ENCODE measurements around the gene CLPSL2.

Gene CLPSL2

DNA sequence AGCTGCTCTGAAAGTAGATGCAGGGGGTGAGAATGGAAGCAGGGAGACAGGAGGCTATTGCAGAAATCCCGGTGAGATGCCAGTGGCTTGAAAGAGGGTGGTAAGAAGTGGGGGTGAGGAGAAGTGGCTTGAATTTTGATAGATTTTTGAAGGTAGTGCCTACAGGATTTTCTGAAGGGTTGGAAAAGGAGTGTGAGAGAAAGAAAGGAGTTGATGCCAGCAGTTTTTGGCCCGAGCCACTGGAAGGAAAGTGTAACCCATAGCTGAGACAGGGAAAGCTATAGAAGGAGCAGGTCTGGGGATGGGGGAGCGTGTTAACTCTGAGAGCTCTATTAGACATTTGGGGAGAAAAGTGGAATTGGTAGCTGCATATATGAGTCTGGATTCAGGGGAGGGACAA is 29.9 kb upstream of the CLPSL2 start:
- DNase-seq (ENCODE audit: low read depth in 2 of 2, low spot score in 1 of 2), result no peak

DNA sequence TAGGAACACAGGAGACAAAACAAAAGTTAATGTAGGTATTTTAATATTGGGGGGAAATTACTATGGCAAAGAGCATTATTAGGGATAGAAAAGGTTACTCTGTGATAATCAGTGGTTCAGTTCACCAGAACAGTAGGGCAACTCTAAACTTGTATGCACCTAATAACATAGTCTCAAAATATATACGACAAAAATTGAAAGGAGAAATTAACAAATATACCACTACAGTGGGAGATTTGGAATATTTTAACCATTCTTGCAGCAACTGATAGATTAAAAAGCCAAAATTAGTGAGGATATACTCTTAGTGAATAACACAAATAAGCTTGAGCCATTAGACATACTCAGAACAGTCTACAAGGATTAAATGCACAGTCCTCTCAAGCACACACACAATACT is 28.5 kb upstream of the CLPSL2 start:
- no peak for DNase-seq (ENCODE audit: low read depth in 2 of 2, low spot score in 1 of 2)

DNA sequence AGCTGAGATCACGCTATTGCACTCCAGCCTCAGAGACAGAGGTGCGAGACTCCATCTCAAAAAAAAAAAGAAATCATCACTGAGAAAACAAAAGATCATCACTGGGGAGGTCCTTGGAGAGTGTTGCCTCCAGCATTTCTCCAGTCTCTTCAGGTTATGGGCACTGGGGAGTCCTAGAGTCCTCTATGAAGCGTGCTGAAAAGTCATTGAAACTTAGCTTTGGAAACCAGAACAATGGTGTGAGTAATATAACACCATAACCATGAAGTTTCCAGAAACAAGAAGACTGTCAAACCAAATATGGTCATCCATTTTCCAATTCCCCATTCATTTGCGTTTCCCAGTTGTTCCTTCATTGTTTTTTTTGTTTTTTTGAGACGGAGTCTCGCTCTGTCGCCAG is 25.8 kb upstream of the CLPSL2 start:
- DNase-seq (ENCODE audit: low read depth in 2 of 2, low spot score in 1 of 2), result no peak

GRCh38 chr6:35751594-35751993 is 24.8 kb upstream of the CLPSL2 start:
- DNase-seq (ENCODE audit: low read depth in 2 of 2, low spot score in 1 of 2), result no peak

DNA sequence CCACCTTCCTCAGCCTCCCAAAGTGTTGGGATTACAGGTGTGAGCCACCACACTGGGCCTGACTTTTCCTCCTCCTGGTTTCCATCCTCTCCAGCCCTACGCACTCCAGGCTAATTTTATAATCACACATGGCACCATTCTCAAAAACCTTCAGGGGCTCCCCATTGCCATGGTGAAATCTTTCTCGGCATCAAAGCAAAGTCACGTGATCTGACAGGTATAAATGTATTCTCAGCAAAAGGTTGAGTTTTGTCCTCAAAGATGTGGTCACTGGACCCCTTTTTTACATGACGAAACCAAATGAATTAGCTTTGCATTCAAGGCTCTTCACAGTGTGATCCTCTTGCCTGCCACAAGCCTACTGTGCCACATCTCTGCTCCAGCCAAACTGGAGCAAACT is 24.1 kb upstream of the CLPSL2 start:
- no peak for DNase-seq (ENCODE audit: low read depth in 2 of 2, low spot score in 1 of 2)

DNA sequence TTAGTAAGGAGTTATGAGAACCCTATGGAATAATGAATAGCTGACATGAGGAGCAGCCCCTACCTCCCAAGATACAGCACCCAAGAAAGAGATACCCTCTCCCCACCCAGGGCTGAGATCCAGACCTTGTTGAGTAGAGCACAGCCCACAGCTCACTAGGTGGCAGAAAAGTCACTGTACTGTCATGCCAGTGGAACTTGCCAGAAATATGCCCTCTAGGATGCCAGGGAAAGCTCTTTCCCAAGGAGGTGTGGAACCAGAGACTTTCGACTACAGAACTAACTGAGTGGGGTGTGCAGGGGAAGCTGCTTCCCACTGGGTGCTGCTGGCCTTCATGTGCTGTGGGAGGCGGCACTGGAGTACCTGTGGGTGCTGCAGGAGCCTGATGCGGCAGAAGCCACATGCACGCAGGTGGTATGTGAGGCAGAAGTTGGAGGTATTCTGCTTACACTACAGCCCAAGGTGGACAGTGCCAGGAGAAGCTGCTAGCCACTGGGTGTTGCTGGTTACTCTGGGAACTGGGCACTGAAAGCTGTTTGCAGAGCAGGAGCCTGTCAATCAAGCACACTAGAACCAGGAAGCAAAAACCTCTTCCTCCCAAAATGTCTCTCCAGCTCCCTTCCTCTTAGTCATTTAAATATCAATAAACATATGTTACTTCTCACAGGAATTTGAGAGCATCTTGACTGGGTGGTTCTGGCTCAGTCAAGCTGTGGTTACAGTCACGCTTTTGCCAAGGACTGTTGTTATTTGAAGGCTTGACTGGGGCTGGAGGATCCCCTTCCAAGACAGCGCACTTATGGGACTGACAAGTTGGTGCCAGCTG is 21.7 kb upstream of the CLPSL2 start:
- DNase-seq (ENCODE audit: low read depth in 2 of 2, low spot score in 1 of 2), result no peak

DNA sequence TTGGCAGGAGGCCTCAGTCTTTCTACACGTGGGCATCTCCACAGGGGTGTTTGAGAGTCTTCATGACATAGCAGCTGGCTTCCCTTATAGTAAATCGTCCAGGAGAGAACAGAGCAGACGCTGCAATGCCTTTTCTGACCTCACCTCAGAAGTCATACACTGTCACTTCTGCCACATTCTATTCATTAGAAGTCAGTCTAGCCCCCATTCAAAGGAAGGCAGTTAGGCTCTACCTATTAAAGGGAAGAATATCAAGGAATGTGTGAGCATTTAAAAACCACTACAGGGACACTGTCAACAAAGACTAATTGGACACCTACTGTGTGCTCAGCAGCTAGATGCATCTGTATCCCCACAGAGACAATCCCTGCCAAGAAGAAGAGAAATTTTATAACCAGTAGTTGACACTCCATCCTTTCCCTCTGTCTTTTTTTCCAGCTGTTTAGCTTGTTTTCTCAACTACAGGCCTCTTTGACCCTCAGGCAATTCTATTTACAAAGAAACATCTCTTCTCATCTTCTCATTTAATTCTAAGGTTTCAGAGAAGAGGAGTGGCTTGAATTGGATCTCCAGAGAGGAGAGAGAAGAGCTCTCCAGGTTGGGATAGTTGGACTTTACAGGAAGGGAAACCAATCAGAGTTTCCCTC is 21.0 kb upstream of the CLPSL2 start:
- no peak for DNase-seq (ENCODE audit: low read depth in 2 of 2, low spot score in 1 of 2)

DNA sequence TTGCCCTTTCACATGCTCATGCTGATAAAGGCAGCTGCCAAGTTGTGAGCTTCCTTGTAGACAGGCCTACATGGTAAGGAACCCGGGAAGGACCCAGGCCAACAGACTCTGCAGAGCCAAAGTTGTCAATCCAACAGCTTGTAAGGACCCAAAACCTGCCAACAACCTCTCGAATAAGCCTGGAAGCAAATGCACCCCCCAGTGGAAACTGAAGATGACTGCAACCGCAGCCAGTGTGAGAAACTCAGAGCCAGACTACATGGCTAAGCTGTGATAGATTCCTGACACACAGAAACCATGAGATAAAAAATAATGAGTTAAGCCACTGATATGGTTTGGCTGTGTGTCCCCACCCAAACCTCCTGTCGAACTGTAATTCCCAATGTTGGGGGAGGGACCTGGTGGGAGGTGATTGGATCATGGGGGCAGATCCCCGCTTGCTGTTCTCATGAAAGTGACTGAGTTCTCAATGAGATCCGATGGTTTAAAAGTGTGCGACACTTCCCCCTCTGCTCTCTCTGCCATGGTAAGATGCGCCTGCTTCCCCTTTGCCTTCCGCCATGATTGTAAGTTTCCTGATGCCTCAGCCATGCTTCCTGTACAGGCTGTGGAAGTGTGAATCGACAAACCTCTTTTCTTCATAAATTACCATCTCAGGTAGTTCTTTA is 18.8 kb upstream of the CLPSL2 start:
- DNase-seq (ENCODE audit: low read depth in 2 of 2, low spot score in 1 of 2), result no peak

GRCh38 chr6:35759426-35759825 is 17.0 kb upstream of the CLPSL2 start:
- DNase-seq (ENCODE audit: low read depth in 2 of 2, low spot score in 1 of 2), result no peak

DNA sequence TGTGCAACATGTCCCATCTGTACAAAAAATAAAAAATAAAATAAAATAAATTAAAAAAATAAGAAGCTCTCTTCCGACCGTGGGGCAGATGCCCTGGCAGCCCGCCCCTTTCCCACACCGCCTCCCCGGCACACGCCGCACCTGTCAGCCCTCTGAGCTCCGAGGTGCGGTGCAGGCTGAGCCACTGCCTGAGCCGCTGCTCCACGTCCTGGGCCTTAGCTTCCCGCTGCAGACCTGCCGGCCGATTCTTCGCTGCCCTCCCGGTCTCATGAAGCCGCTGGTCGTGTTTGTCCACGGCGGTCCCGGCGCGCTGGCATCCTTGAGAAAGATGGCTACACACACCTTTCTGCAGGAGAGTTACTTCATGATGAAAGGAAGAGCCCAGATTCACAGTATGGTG is 10.7 kb upstream of the CLPSL2 start:
- no peak for DNase-seq (ENCODE audit: low read depth in 2 of 2, low spot score in 1 of 2)

DNA sequence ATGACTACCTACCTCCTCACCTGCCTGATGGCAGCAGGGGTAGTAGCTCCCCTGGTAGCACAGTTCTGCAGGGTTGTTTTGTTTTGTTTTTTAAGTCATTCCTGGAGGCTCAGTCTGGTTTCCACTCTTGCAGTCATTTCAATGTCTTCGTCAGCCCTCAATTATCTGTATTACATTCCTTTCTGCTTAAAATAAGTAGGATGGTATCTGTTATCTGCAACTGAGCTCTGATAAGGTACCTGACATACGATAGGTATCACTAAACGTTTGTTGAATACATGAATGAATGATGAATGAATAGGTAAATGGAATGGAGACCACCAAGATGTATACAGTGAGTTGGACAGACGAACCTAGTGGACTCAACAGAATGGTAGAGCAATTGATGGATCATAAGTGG is 7.2 kb upstream of the CLPSL2 start:
- DNase-seq (ENCODE audit: low read depth in 2 of 2, low spot score in 1 of 2), result no peak

- DNase-seq (ENCODE audit: low read depth in 2 of 2, low spot score in 1 of 2), result no peak
These were observed 5.1 kb upstream of the CLPSL2 start for GRCh38 chr6:35771343-35771627.

DNA sequence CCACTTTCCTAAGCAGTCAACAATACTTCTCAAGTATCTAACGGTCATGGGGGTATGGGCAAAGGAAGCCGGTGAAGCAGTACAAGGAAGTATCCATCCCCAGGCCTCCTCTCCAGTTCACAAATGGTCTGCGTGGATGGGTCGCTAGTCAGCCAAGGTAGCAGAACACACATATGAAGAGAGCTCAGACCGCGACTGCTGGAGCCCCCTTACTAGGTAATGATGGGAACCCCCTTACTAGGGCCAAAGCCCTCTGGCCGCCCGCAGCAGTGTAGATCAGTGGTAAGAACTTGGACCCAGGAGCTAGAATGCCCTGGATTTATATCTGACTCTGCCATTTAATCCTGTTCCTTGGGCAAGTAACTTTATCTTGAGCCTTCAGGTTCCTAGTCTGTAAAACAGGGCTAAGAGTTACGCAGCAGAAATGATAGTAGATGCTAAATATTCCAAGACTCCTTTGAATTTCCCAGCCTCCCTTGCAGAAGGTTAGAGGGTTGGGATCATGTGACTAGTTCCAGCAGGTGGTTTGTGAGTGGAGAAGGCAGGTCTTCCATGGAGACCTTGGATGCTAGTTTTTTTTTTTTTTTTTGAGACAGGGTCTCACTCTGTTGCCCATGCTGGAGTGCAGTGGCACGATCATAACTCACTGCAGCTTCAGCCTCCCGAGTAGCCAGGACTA is 2.1 kb upstream of the CLPSL2 start:
- DNase-seq (ENCODE audit: low read depth in 2 of 2, low spot score in 1 of 2), result no peak

DNA sequence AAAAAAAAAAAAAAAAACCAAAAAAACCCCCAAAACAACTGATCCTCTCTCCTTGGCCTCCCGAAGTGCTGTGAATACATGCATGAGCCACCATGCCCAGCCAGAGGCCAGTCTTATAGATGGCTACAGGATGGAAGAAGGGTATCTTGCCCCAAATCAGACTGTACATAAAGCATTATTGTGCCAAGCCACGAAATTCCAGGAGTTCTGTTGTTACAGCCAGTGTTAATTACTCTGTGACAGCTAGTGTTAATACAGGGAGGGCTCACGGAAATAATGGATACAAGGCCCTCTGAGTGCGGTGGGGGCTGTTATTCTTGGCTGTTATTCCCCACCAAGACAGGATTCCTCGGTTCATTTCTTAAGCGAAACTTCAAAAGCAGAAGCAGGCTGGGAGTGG is 1.4 kb upstream of the CLPSL2 start:
- DNase-seq (ENCODE audit: low read depth in 2 of 2, low spot score in 1 of 2), result no peak

DNA sequence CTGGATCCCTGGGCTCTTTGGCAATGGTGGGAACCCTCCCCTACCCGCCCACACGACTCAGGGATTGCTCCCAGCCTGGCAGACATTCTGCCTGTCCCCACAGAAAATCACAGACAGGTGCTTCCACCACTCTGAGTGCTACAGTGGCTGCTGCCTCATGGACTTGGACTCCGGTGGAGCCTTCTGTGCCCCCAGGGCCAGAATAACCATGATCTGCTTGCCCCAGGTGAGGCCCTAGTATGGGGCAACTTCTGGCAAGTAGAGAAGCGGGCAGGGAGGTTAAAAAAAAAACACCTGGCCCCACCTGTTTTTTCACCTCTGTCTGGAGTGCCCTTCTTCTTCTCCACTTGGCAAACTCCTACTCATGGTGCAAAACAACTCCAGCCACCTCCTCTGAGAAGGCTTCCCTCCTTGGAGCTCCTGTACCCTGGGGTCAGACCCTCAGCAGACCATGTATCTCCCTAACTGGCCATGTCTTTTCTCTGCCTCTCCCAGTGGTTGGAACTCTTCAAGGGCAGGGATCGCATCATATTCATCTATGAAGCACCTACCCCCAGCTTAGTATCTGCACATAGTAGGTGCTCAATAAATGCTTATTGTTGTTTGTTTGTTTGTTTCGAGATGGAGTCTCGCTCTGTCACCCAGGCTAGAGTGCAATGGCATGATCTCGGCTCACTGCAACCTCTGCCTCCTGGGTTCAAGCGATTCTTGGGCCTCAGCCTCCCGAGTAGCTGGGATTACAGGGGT is 1.1 kb downstream of the CLPSL2 start:
- no peak for DNase-seq (ENCODE audit: low read depth in 2 of 2, low spot score in 1 of 2)

- no peak for DNase-seq (ENCODE audit: low read depth in 2 of 2, low spot score in 1 of 2)
These were observed 2.0 kb downstream of the CLPSL2 start for GRCh38 chr6:35778437-35778836.

GRCh38 chr6:35780719-35781118 is 4.3 kb downstream of the CLPSL2 start, which contains the start of gene CLPSL1:
TSS of gene CLPSL1 (plus strand) at chr6:35781019. CDS start at chr6:35781111, 92 bp downstream.
- no peak for DNase-seq (ENCODE audit: low read depth in 2 of 2, low spot score in 1 of 2)

DNA sequence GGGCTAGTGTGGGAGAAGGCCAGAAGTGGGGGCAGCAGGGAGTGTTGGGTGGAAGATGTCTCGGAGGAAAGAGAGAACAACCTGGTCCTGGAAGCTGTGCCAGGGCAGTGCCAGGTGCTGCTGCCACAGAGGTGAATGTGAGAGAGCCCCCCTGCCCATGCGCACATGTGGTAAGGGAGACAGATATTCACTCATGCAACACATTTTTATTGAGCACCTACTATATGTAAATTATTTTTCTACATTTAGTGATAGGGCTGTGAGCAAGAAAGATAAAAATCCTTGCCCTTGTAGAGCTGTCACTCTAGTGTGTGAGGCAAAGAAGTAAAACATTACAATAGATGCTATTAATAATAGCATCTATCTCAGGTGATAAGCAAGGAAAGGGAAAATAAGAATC is 4.9 kb downstream of the CLPSL2 start:
- no peak for DNase-seq (ENCODE audit: low read depth in 2 of 2, low spot score in 1 of 2)

DNA sequence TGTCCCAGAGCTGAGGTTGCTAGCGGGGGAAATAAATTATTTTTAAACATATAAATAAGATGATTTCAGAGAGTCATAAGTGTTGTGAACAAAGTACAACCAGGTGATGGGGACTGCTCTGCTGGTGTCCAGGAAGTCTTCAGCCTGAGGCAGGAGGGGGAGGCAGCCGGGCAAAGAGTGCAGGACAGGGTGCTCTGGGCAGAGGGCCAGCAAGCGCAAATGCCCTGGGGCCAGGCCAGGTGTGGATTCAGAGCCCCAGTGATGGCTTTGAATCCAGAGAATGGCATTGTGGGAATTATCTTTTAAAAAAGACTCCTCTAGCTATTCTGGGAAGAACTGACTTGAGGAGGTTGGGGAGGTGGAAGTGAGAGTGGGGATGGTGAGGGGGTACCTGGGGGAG is 6.0 kb downstream of the CLPSL2 start:
- DNase-seq (ENCODE audit: low read depth in 2 of 2, low spot score in 1 of 2), result no peak

DNA sequence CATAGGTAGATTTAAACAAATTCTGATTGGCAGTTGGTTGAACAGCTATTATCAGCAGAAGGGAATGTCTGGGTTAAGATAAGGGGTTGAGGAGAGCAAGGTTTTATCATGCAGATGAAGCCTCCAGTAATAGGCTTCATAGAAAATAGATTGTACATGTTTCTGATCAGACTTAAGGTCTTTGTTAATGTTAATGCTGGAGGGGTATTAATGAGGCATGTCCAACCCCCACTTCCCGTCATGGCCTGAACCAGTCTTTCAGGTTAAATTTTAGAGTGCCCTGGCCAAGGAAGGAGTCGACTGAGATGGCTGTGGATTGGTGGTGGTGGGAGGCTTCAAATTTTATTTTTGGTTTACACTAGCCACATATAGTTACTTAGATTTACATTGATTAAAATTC is 7.8 kb downstream of the CLPSL2 start:
- DNase-seq (ENCODE audit: low read depth in 2 of 2, low spot score in 1 of 2), result no peak

GRCh38 chr6:35786272-35786671 is 9.9 kb downstream of the CLPSL2 start:
- DNase-seq (ENCODE audit: low read depth in 2 of 2, low spot score in 1 of 2), result no peak

All from stimulated activated CD8-positive, alpha-beta memory T cell treated with anti-CD3 and anti-CD28 coated beads, Interleukin-4, amount 100 ng/mL, for 4 hours (primary cell).